HepG2 (cell line): Measurements from ENCODE around the gene ANKRD39. TPM values are rescaled to one million over a fixed set of nuclear protein-coding genes. Genes with fewer than 3 reads are reported as not detected.

ENCODE experiments used
- CSRNP1 ChIP-seq: sonication (generic); formaldehyde crosslinking; IDR thresholded peaks from 2 replicates; pipeline ENCODE4 v1.8.1; 2023; ENCODE audit warnings: mild to moderate bottlenecking, missing genetic modification reagents
- GLI4 ChIP-seq: sonication (generic); formaldehyde crosslinking; IDR thresholded peaks from 2 replicates; pipeline ENCODE4 v1.5.1; 2020; ENCODE audit warnings: missing genetic modification reagents, mild to moderate bottlenecking, moderate library complexity, borderline replicate concordance
- JDP2 ChIP-seq: sonication (generic); formaldehyde crosslinking; IDR thresholded peaks from 2 replicates; pipeline ENCODE4 v1.8.1; 2022; ENCODE audit warnings: missing genetic modification reagents, borderline replicate concordance
- KDM2A ChIP-seq: sonication (generic); formaldehyde crosslinking; IDR thresholded peaks from 2 replicates; pipeline ENCODE4 v1.4.0; 2020; ENCODE audit warnings: low read depth, missing genetic modification reagents, borderline replicate concordance
- MLX ChIP-seq: IDR thresholded peaks from 2 replicates; pipeline ENCODE4 v1.6.1; 2016
- PCBP2 ChIP-seq: fragments of 200-400 bp; formaldehyde crosslinking; optimal IDR thresholded peaks from 2 replicates; pipeline ENCODE3; 2018; ENCODE audit warnings: low read length, low read depth; ENCODE audit not compliant: poor library complexity, severe bottlenecking
- SMARCC2 ChIP-seq: fragments of 450-650 bp; IDR thresholded peaks from 2 replicates; pipeline ENCODE4 v1.6.1; 2017; ENCODE audit warnings: antibody characterized with exemption, mild to moderate bottlenecking
- TAF1 ChIP-seq: sonication (generic); formaldehyde crosslinking; IDR thresholded peaks from 2 replicates; pipeline ENCODE4 v1.4.0; 2020; ENCODE audit warnings: missing genetic modification reagents
- ZFP82 ChIP-seq: sonication (generic); formaldehyde crosslinking; IDR thresholded peaks from 2 replicates; pipeline ENCODE4 v1.5.1; 2020; ENCODE audit warnings: mild to moderate bottlenecking, missing genetic modification reagents, borderline replicate concordance
- ZFY ChIP-seq: sonication (generic); formaldehyde crosslinking; IDR thresholded peaks from 2 replicates; pipeline ENCODE4 v1.4.0; 2020; ENCODE audit warnings: missing genetic modification reagents
- ZNF275 ChIP-seq: sonication (generic); formaldehyde crosslinking; IDR thresholded peaks from 2 replicates; pipeline ENCODE4 v1.8.0; 2022; ENCODE audit warnings: missing genetic modification reagents, mild to moderate bottlenecking, inconsistent platforms, borderline replicate concordance
- ZNF326 ChIP-seq: sonication (generic); formaldehyde crosslinking; IDR thresholded peaks from 2 replicates; pipeline ENCODE4 v1.4.0; 2020; ENCODE audit warnings: missing genetic modification reagents, borderline replicate concordance
- ZNF557 ChIP-seq: sonication (generic); formaldehyde crosslinking; IDR thresholded peaks from 2 replicates; pipeline ENCODE4 v1.4.0; 2020; ENCODE audit warnings: missing genetic modification reagents
- ZNF737 ChIP-seq: sonication (generic); formaldehyde crosslinking; IDR thresholded peaks from 2 replicates; pipeline ENCODE4 v1.5.0; 2020; ENCODE audit warnings: missing genetic modification reagents, mild to moderate bottlenecking, borderline replicate concordance
- polyA plus RNA-seq, 8 experiments: library from polyadenylated mRNA; depleted of rRNA in 3 of 8; stranded (reverse) in 7 of 8; unstranded in 1 of 8; fragments of >200 nt; fragmentation: Illumina TruSeq in 4 of 8; extraction: Trizol in 4 of 8; gene quantifications; 2 replicates each; pipeline versions ENCODE4 v1.2.1 to v1.2.3, GENCODE V29; 2011 to 2016; ENCODE audit warnings: low read depth in 4 of 8, missing spikeins in 1 of 8, mixed read lengths in 1 of 8; ENCODE audit not compliant: insufficient read depth in 1 of 8
- total RNA-seq, 5 experiments: library from RNA; depleted of rRNA; stranded (reverse); fragments of >200 nt; fragmentation: Illumina TruSeq; extraction: Trizol; gene quantifications; 2 replicates each; pipeline ENCODE4 v1.2.3, GENCODE V29; 2016; ENCODE audit warnings: low read depth in 1 of 5
- TF ChIP-seq, protein P1 (sequence below): sonication (generic); formaldehyde crosslinking; IDR thresholded peaks from 2 replicates; pipeline ENCODE4 v1.8.1; 2022; ENCODE audit warnings: low read depth, mild to moderate bottlenecking, missing genetic modification reagents
- TF ChIP-seq, protein P2 (sequence below): sonication (generic); formaldehyde crosslinking; IDR thresholded peaks from 2 replicates; pipeline ENCODE4 v1.5.1; 2020; ENCODE audit warnings: mild to moderate bottlenecking, moderate library complexity, missing genetic modification reagents
- TF ChIP-seq, protein P3 (sequence below): fragments of 450-650 bp; IDR thresholded peaks from 2 replicates; pipeline ENCODE4 v1.6.1; 2016

Gene ANKRD39
- total and polyA plus RNA-seq, 2 of the 13 experiments (the other 11 are each of a cell fraction or from before 2014, with no cell fraction given) = 23.2 to 24.8 TPM

- TF ChIP-seq, protein P1, sequence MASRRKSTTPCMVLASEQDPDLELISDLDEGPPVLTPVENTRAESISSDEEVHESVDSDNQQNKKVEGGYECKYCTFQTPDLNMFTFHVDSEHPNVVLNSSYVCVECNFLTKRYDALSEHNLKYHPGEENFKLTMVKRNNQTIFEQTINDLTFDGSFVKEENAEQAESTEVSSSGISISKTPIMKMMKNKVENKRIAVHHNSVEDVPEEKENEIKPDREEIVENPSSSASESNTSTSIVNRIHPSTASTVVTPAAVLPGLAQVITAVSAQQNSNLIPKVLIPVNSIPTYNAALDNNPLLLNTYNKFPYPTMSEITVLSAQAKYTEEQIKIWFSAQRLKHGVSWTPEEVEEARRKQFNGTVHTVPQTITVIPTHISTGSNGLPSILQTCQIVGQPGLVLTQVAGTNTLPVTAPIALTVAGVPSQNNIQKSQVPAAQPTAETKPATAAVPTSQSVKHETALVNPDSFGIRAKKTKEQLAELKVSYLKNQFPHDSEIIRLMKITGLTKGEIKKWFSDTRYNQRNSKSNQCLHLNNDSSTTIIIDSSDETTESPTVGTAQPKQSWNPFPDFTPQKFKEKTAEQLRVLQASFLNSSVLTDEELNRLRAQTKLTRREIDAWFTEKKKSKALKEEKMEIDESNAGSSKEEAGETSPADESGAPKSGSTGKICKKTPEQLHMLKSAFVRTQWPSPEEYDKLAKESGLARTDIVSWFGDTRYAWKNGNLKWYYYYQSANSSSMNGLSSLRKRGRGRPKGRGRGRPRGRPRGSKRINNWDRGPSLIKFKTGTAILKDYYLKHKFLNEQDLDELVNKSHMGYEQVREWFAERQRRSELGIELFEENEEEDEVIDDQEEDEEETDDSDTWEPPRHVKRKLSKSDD (CRISPR knock-in tag) = peak; percentile 68; the same call in 1 of the 2 replicates
- TF ChIP-seq TAF1 (CRISPR knock-in tag) (0 out of 2 replicates have a peak, but pooled peaks have one; percentile 50), ZFY (CRISPR knock-in tag) (no peak), GLI4 (0 out of 2 replicates have a peak, but pooled peaks have one; percentile 40), ZNF737 (no peak; the same call in 1 of the 2 replicates), ZNF275 (CRISPR knock-in tag) (no peak), SMARCC2 (no peak), JDP2 (no peak), ZFP82 (CRISPR knock-in tag) (no peak), ZNF557 (CRISPR knock-in tag) (no peak), KDM2A (CRISPR knock-in tag) (peak; percentile 74), MLX (CRISPR knock-in tag) (no peak), CSRNP1 (CRISPR knock-in tag) (peak; percentile 25; the same call in 1 of the 2 replicates), ZNF326 (CRISPR knock-in tag) (no peak), PCBP2 (no peak)
- TF ChIP-seq, protein P2, sequence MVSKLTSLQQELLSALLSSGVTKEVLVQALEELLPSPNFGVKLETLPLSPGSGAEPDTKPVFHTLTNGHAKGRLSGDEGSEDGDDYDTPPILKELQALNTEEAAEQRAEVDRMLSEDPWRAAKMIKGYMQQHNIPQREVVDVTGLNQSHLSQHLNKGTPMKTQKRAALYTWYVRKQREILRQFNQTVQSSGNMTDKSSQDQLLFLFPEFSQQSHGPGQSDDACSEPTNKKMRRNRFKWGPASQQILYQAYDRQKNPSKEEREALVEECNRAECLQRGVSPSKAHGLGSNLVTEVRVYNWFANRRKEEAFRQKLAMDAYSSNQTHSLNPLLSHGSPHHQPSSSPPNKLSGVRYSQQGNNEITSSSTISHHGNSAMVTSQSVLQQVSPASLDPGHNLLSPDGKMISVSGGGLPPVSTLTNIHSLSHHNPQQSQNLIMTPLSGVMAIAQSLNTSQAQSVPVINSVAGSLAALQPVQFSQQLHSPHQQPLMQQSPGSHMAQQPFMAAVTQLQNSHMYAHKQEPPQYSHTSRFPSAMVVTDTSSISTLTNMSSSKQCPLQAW (CRISPR knock-in tag) = peak; percentile 56; the same call in 1 of the 2 replicates
- TF ChIP-seq, protein P3, sequence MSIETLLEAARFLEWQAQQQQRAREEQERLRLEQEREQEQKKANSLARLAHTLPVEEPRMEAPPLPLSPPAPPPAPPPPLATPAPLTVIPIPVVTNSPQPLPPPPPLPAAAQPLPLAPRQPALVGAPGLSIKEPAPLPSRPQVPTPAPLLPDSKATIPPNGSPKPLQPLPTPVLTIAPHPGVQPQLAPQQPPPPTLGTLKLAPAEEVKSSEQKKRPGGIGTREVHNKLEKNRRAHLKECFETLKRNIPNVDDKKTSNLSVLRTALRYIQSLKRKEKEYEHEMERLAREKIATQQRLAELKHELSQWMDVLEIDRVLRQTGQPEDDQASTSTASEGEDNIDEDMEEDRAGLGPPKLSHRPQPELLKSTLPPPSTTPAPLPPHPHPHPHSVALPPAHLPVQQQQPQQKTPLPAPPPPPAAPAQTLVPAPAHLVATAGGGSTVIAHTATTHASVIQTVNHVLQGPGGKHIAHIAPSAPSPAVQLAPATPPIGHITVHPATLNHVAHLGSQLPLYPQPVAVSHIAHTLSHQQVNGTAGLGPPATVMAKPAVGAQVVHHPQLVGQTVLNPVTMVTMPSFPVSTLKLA = no peak
Measured at GRCh38 chr2:96816836-96817702, 40.7 kb downstream of the ANKRD39 start (continued).
